ENCODE measurements around the gene SP2.

GRCh38 chr17:47929218-47930000 lies 33.4 kb downstream of the SP2 start:
- no peak for TF ChIP-seq EZH2 (IDR thresholded peaks at IDR 0.05; ENCODE audit: low read length, missing control alignments)
- no peak for TF ChIP-seq CTCF (conservative IDR thresholded peaks at IDR 0.05 in 1 of 2, IDR thresholded peaks at IDR 0.05 in 1 of 2; ENCODE audit: low read depth in 1 of 2, low read length in 2 of 2)
